Naive thymus-derived CD8-positive, alpha-beta T cell (primary cell): ENCODE data around the gene ZNF569. TPM values are rescaled to one million over a fixed set of nuclear protein-coding genes. Genes with fewer than 3 reads are reported as not detected.
"Not testable (repeated sequence)": the region's sequence is repeated elsewhere in the genome, so short reads cannot be mapped to it uniquely, and the experiment has no call there.

Source experiments
- ATAC-seq, 2 donors: fragments of 150-1000 bp; cut with Tn5 transposase in 1 of 2; sonication (Bioruptor Pico), chemical (Tn5 transposase) in 1 of 2; 1 replicate in 1 of 2; 2 replicates in 1 of 2; pipeline ENCODE4 v1.10.0; 2021; ENCODE audit warnings: mild to moderate bottlenecking in 2 of 2, moderate library complexity in 2 of 2
- POLR2A ChIA-PET: fragments of 350-600 bp; sonication (Branson Sonifier 250); formaldehyde crosslinking; loops from one replicate; lab custom pipeline; 2021; ENCODE audit warnings: antibody characterized with exemption; lab: Charles Lee
- DNase-seq, 10 donors: peaks; one replicate each; pipeline versions ENCODE4 v3.0.0 to v3.0.0-alpha.2; 2020 to 2022
- H3K27ac Mint-ChIP-seq, 10 donors: one replicate each; pipeline ENCODE4 v1.8.0; 2020 to 2022; ENCODE audit warnings: mild to moderate bottlenecking in 10 of 10, mixed read lengths in 10 of 10, moderate library complexity in 4 of 10, inconsistent platforms in 1 of 10
- H3K27me3 Mint-ChIP-seq, 5 donors: one replicate each; pipeline ENCODE4 v1.8.0; 2021 to 2022; ENCODE audit warnings: mixed read lengths in 5 of 5
- H3K36me3 Mint-ChIP-seq, 3 donors: one replicate each; pipeline ENCODE4 v1.8.0; 2020 to 2022; ENCODE audit warnings: mixed read lengths in 3 of 3, mild to moderate bottlenecking in 2 of 3, inconsistent platforms in 1 of 3
- H3K4me1 Mint-ChIP-seq, 4 donors: one replicate each; pipeline ENCODE4 v1.8.0; 2021 to 2022; ENCODE audit warnings: mixed read lengths in 4 of 4
- H3K4me3 Mint-ChIP-seq, 10 donors: one replicate each; pipeline ENCODE4 v1.8.0; 2020 to 2022; ENCODE audit warnings: mild to moderate bottlenecking in 10 of 10, mixed read lengths in 10 of 10, moderate library complexity in 6 of 10, inconsistent platforms in 1 of 10
- H3K9me3 Mint-ChIP-seq, 9 donors: one replicate each; pipeline ENCODE4 v1.8.0; 2020 to 2022; ENCODE audit warnings: mixed read lengths in 9 of 9, mild to moderate bottlenecking in 3 of 9, inconsistent platforms in 1 of 9, moderate library complexity in 1 of 9
- polyA plus RNA-seq, 3 donors: library from polyadenylated mRNA; unstranded; fragments of 300-500 nt; fragmentation: Illumina TruSeq; gene quantifications; one replicate each; pipeline ENCODE4 v1.2.3, GENCODE V29; 2021
- total RNA-seq, 8 experiments: library from RNA in 2 of 8; stranded (reverse) in 2 of 8; gene quantifications; one replicate each; pipeline ENCODE4 v1.2.3 and lab custom pipeline; 2021 to 2026

Gene ZNF569
- total and polyA plus RNA-seq, 5 experiments from 2014 or later: 3.0 to 20.9 (median 6.6) TPM

- Mint-ChIP-seq H3K4me3 (peak within 1 kb of the TSS; percentile 88 to 99 (median 97)), H3K36me3 (peaks cover 13 to 24% (median 17%) of the 10 kb centered on the region in 3 donors), H3K9me3 (peaks cover 0 to 32% (median 18%) of the 10 kb centered on the region in 9 donors), H3K27me3 (no peaks in the 10 kb centered on the region), H3K27ac (peak within 1 kb of the TSS; percentile 93 to 100 (median 99)), H3K4me1 (peaks cover 33 to 47% (median 40%) of the 10 kb centered on the region in 4 donors)
- POLR2A ChIA-PET: interaction anchor here (0.6 to 4.3 kb wide), 15 partner anchors 14 to 632 kb away, joined by 3 to 62 read pairs (median 5); partner anchors contain the start of genes ZFP30, ZNF345, ZNF383 and ZNF527
- peak; percentile 80 to 92 (median 88) for DNase-seq
- ATAC-seq: peak; percentile 74 to 76
Measured at GRCh38 chr19:37468961-37469777, 1.9 kb upstream of the ZNF569 start, which contains the start of gene ZNF570. ZNF570 (plus strand) TSS chr19:37469356; CDS start chr19:37470355, 999 bp downstream.

DNA sequence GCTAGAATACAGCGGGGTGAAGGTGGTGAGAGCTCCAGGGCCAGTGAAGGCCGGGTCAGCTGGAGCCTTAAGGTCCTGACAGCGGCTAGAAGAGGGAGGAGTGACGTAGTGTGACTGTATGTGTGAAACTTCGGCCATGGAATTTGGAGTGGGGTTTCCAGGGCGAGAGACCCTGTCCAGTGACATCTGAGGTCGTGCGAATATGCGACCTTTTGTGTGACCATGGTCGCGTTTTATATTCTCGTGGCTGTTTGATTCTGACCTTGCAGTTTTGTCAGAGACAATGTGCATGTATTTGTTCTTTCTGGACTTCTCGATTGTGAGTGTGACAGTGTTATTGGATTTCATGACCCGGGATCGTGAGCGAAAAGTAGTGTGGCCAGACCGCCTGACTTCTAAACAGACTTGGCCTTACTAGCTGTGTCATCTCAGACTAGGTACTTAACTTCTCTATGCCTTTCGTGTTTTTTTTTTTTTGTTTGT, 405 bp upstream of the ZNF569 start:
- POLR2A ChIA-PET: interaction anchor here (0.5 to 4.3 kb wide), 19 partner anchors 8 to 1089 kb away, joined by 3 to 62 read pairs (median 5); partner anchors contain the start of genes ZNF345, ZNF382, ZNF420 and ZNF461
- H3K36me3 Mint-ChIP-seq: peaks cover 17 to 27% (median 17%) of the 10 kb centered on the region in 3 donors
- H3K9me3 Mint-ChIP-seq: peaks cover 0 to 33% (median 18%) of the 10 kb centered on the region in 9 donors
- no peaks in the 10 kb centered on the region for H3K27me3 Mint-ChIP-seq
- ATAC-seq (no peak), DNase-seq (no peak)
- H3K27ac Mint-ChIP-seq: peak overlapping the region; percentile 92 to 100 (median 98)
- H3K4me3 Mint-ChIP-seq: peak overlapping the region; percentile 88 to 98 (median 97)
- peaks cover 33 to 47% (median 40%) of the 10 kb centered on the region in 4 donors for H3K4me1 Mint-ChIP-seq

GRCh38 chr19:37466277-37466797, 907 bp downstream of the ZNF569 start:
- Mint-ChIP-seq H3K36me3 (peaks cover 17 to 27% (median 17%) of the 10 kb centered on the region in 3 donors), H3K9me3 (peaks cover 0 to 33% (median 18%) of the 10 kb centered on the region in 9 donors), H3K4me1 (peaks cover 33 to 47% (median 40%) of the 10 kb centered on the region in 4 donors), H3K27ac (peak overlapping the region; percentile 92 to 100 (median 98)), H3K4me3 (peak overlapping the region; percentile 88 to 98 (median 97)), H3K27me3 (no peaks in the 10 kb centered on the region)
- POLR2A ChIA-PET: interaction anchor here (0.9 to 4.3 kb wide), 8 partner anchors 9 to 616 kb away, joined by 3 to 50 read pairs (median 4); partner anchors contain the start of genes ZNF345, ZNF527, ZNF540 and ZNF571
- ATAC-seq: no peak
- no peak for DNase-seq

DNA sequence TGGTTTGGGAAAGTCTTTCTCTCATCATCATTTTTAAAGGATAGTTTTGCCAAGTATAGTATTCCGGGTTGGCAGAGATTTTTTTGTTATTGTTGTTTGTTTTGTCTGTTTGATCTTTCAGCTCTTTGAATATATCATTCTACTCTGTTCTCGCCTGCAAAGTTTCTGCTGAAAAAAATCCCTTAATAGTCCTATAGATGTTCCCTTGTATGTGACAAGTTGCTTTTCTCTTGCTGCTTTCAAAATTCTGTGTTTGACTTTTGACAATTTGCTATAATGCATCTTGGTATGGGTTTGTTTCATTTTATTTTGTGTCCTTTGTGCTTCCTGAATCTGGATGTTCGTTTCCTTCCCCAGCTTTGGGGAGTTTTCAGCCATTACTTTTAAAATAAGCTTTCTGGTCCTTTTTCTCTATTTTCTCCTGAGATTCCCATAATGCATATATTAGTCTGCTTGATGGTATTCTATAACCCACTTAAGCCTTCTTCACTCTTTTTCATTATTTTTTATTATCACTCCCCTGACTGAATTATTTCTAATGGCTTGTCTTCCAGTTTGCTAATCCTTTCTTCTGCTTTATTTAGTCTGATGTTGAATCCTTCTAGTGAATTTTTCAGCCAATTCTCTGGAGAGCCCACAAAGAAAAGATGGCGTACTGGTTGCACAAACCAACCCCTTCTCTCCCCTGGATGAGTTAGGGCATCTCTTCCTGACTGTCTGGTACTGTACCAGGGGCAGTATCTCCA, 14.6 kb downstream of the ZNF569 start:
- no peak for ATAC-seq
- no peaks in the 10 kb centered on the region for H3K27me3 Mint-ChIP-seq
- peaks cover 28 to 100% (median 83%) of the 10 kb centered on the region in 9 donors for H3K9me3 Mint-ChIP-seq
- H3K4me1 Mint-ChIP-seq: no peaks in the 10 kb centered on the region
- peaks cover 44 to 74% (median 69%) of the 10 kb centered on the region in 3 donors for H3K36me3 Mint-ChIP-seq
- DNase-seq: no peak
- H3K4me3 Mint-ChIP-seq: peak overlapping the region in 1 of 10 donors; percentile 58
- H3K27ac Mint-ChIP-seq: no peak overlapping the region
- POLR2A ChIA-PET: no interaction called here

- POLR2A ChIA-PET: no interaction called here
- peaks cover 46 to 69% (median 57%) of the 10 kb centered on the region in 3 donors for H3K36me3 Mint-ChIP-seq
- H3K27me3 Mint-ChIP-seq: no peaks in the 10 kb centered on the region
- no peak overlapping the region for H3K4me3 Mint-ChIP-seq
- ATAC-seq (no peak), DNase-seq (no peak)
- H3K9me3 Mint-ChIP-seq: peaks cover 15 to 99% (median 36%) of the 10 kb centered on the region in 9 donors
- H3K4me1 Mint-ChIP-seq: no peaks in the 10 kb centered on the region
- no peak overlapping the region for H3K27ac Mint-ChIP-seq
Measured at GRCh38 chr19:37413313-37414084, 53.7 kb downstream of the ZNF569 start.

- POLR2A ChIA-PET: interaction anchor here (0.5 kb wide), 1 partner anchor 922 kb away, joined by 4 read pairs; no protein-coding TSS in a partner anchor
- Mint-ChIP-seq H3K36me3 (peaks cover 40 to 68% (median 56%) of the 10 kb centered on the region in 3 donors), H3K27me3 (no peaks in the 10 kb centered on the region), H3K9me3 (peaks cover 9 to 99% (median 33%) of the 10 kb centered on the region in 9 donors), H3K4me3 (no peak overlapping the region), H3K4me1 (no peaks in the 10 kb centered on the region), H3K27ac (no peak overlapping the region)
- DNase-seq (no peak), ATAC-seq (no peak)
Measured at GRCh38 chr19:37412700-37413099, 54.5 kb downstream of the ZNF569 start.

GRCh38 chr19:37406140-37406846, 61.0 kb downstream of the ZNF569 start:
- H3K4me1 Mint-ChIP-seq, H3K27me3 Mint-ChIP-seq, POLR2A ChIA-PET, H3K4me3 Mint-ChIP-seq, H3K27ac Mint-ChIP-seq, DNase-seq, ATAC-seq: not testable (repeated sequence)
- Mint-ChIP-seq H3K36me3 (peaks cover 2 to 38% (median 36%) of the 10 kb centered on the region in 3 donors), H3K9me3 (peaks cover 12 to 98% (median 39%) of the 10 kb centered on the region in 9 donors)

- Mint-ChIP-seq H3K4me3 (no peak overlapping the region), H3K27me3 (no peaks in the 10 kb centered on the region), H3K4me1 (no peaks in the 10 kb centered on the region), H3K27ac (no peak overlapping the region), H3K9me3 (peaks cover 15 to 96% (median 46%) of the 10 kb centered on the region in 9 donors), H3K36me3 (peaks cover 0 to 44% (median 31%) of the 10 kb centered on the region in 3 donors)
- ATAC-seq (no peak), DNase-seq (no peak)
- POLR2A ChIA-PET: no interaction called here
Measured at GRCh38 chr19:37403403-37403802, 63.8 kb downstream of the ZNF569 start.

- H3K27me3 Mint-ChIP-seq: no peaks in the 10 kb centered on the region
- no peak overlapping the region for H3K4me3 Mint-ChIP-seq
- ATAC-seq (no peak), DNase-seq (no peak)
- H3K27ac Mint-ChIP-seq: no peak overlapping the region
- peaks cover 0 to 36% (median 25%) of the 10 kb centered on the region in 3 donors for H3K36me3 Mint-ChIP-seq
- POLR2A ChIA-PET: no interaction called here
- H3K9me3 Mint-ChIP-seq: peaks cover 12 to 89% (median 46%) of the 10 kb centered on the region in 9 donors
- no peaks in the 10 kb centered on the region for H3K4me1 Mint-ChIP-seq
Measured at GRCh38 chr19:37401078-37401477, 66.2 kb downstream of the ZNF569 start.

- H3K4me1 Mint-ChIP-seq, POLR2A ChIA-PET, DNase-seq, ATAC-seq, H3K27ac Mint-ChIP-seq, H3K27me3 Mint-ChIP-seq: not testable (repeated sequence)
- Mint-ChIP-seq H3K9me3 (peaks cover 13 to 94% (median 54%) of the 10 kb centered on the region in 9 donors), H3K36me3 (peaks cover 30 to 61% (median 60%) of the 10 kb centered on the region in 3 donors), H3K4me3 (peak overlapping the region in 1 of 10 donors; percentile 15)
Measured at GRCh38 chr19:37391399-37391798, 75.8 kb downstream of the ZNF569 start.

GRCh38 chr19:37389234-37389633, 78.0 kb downstream of the ZNF569 start:
- Mint-ChIP-seq H3K9me3 (peaks cover 21 to 97% (median 60%) of the 10 kb centered on the region in 9 donors), H3K27me3 (no peaks in the 10 kb centered on the region), H3K4me1 (no peaks in the 10 kb centered on the region), H3K27ac (no peak overlapping the region), H3K36me3 (peaks cover 50 to 74% (median 68%) of the 10 kb centered on the region in 3 donors), H3K4me3 (no peak overlapping the region)
- DNase-seq: no peak
- POLR2A ChIA-PET: no interaction called here
- ATAC-seq: no peak
